ENCODE data around the gene VTI1A. TPM values are rescaled to one million over a fixed set of nuclear protein-coding genes. Genes with fewer than 3 reads are reported as not detected.

The VTI1A gene
- total RNA-seq, 4 donors from 2014 or later, result 27.0 to 61.3 (median 49.8) TPM

GRCh38 chr10:112739592-112740353 lies 292.8 kb downstream of the VTI1A start:
- Histone ChIP-seq H3K27me3 (no peaks in the 10 kb centered on the region), H3K4me1 (peaks cover 0 to 18% (median 0%) of the 10 kb centered on the region in 3 donors), H3K9me3 (no peaks in the 10 kb centered on the region), H3K4me3 (no peak overlapping the region), H3K36me3 (no peaks in the 10 kb centered on the region), H3K27ac (no peak overlapping the region)
- WGBS, 2 donors, result 75 to 79% methylated on average over 5 of the region's 6 CpGs
- TF ChIP-seq POLR2A (IDR thresholded peaks at IDR 0.05) (no peak), CTCF (IDR thresholded peaks at IDR 0.05) (no peak)
- no peak for DNase-seq
- intact Hi-C loops (cut with DNase I), result no loop called here

GRCh38 chr10:112741830-112742402 lies 294.9 kb downstream of the VTI1A start:
- H3K36me3 ChIP-seq, result no peaks in the 10 kb centered on the region
- H3K4me1 ChIP-seq, result peaks cover 0 to 18% (median 0%) of the 10 kb centered on the region in 3 donors
- no peak overlapping the region for H3K4me3 ChIP-seq
- intact Hi-C loops (cut with DNase I), result no loop called here
- no peaks in the 10 kb centered on the region for H3K27me3 ChIP-seq
- H3K9me3 ChIP-seq, result no peaks in the 10 kb centered on the region
- 19 to 28% methylated on average over 3 of the region's 3 CpGs for WGBS, 2 donors
- DNase-seq, result no peak
- TF ChIP-seq CTCF (IDR thresholded peaks at IDR 0.05), result no peak
- TF ChIP-seq POLR2A (IDR thresholded peaks at IDR 0.05), result no peak
- peak overlapping the region in 1 of 4 donors; percentile 11 for H3K27ac ChIP-seq

GRCh38 chr10:112744181-112745096 lies 297.4 kb downstream of the VTI1A start:
- Histone ChIP-seq H3K27ac (no peak overlapping the region), H3K4me3 (no peak overlapping the region), H3K36me3 (no peaks in the 10 kb centered on the region), H3K4me1 (peaks cover 0 to 12% (median 0%) of the 10 kb centered on the region in 3 donors), H3K9me3 (no peaks in the 10 kb centered on the region), H3K27me3 (no peaks in the 10 kb centered on the region)
- TF ChIP-seq POLR2A (IDR thresholded peaks at IDR 0.05), result no peak
- TF ChIP-seq CTCF (IDR thresholded peaks at IDR 0.05), result no peak
- no peak for DNase-seq
- intact Hi-C loops (cut with DNase I), result no loop called here
- WGBS, 2 donors, result 83 to 92% methylated on average over 9 to 10 of the region's 12 CpGs

GRCh38 chr10:112746329-112746728 lies 299.3 kb downstream of the VTI1A start:
- intact Hi-C loops (cut with DNase I), result no loop called here
- Histone ChIP-seq H3K27me3 (no peaks in the 10 kb centered on the region), H3K4me1 (peaks cover 0 to 12% (median 0%) of the 10 kb centered on the region in 3 donors), H3K36me3 (no peaks in the 10 kb centered on the region), H3K4me3 (no peak overlapping the region), H3K27ac (no peak overlapping the region), H3K9me3 (no peaks in the 10 kb centered on the region)
- DNase-seq, result no peak
- 97 to 99% methylated on average over 3 to 6 of the region's 7 CpGs for WGBS, 2 donors
- TF ChIP-seq POLR2A (IDR thresholded peaks at IDR 0.05) (no peak), CTCF (IDR thresholded peaks at IDR 0.05) (no peak)

Data from esophagus squamous epithelium (tissue), 5 donors.